IMR-90 (cell line): Measurements from ENCODE around the gene MAPK11. TPM values are rescaled to one million over a fixed set of nuclear protein-coding genes. Genes with fewer than 3 reads are reported as not detected.

Experiments used
- ATAC-seq: fragments of 200-7000 bp; cut with Tn5 transposase; 2 replicates; pipeline ENCODE4 v1.9.1; 2020; ENCODE audit warnings: low read depth, mild to moderate bottlenecking, moderate library complexity
- BruUV-seq: library from RNA; stranded (reverse); fragments of 400-500 nt; replicated peaks from 2 replicates; lab custom pipeline; 2021; lab: Mats Ljungman, UMichigan
- CTCF ChIA-PET: fragments of 300-600 bp; formaldehyde crosslinking; extraction: SDS; loops from one replicate; lab custom pipeline; 2021; ENCODE audit warnings: antibody characterized with exemption; lab: Yijun Ruan, JAX
- POLR2A ChIA-PET: fragments of 300-600 bp; sonication (Branson Sonifier 250); formaldehyde crosslinking; loops from one replicate; lab custom pipeline; 2022; ENCODE audit warnings: antibody characterized with exemption; ENCODE audit not compliant: unreplicated experiment; lab: Charles Lee
- DNase-seq: peaks from one replicate; pipeline ENCODE4 v3.0.0; 2013
- H2AFZ ChIP-seq: replicated peaks from 2 replicates; pipeline ENCODE3; 2013; ENCODE audit warnings: low read length, mild to moderate bottlenecking; ENCODE audit not compliant: poor library complexity
- H2AK5ac ChIP-seq: 2 replicates; pipeline ENCODE4 v1.6.1; 2013; ENCODE audit warnings: low read depth, low read length, inconsistent platforms
- H2AK9ac ChIP-seq: replicated peaks from 2 replicates; pipeline ENCODE3; 2013; ENCODE audit warnings: mild to moderate bottlenecking, low read depth, low read length, moderate library complexity; ENCODE audit not compliant: poor library complexity
- H2BK120ac ChIP-seq: 2 replicates; pipeline ENCODE4 v1.6.1; 2013; ENCODE audit warnings: low read depth, low read length, inconsistent platforms
- H2BK15ac ChIP-seq: 3 replicates; pipeline ENCODE4 v1.6.1; 2013; ENCODE audit warnings: low read depth, low read length, inconsistent platforms
- H2BK20ac ChIP-seq: 2 replicates; pipeline ENCODE4 v1.6.1; 2013; ENCODE audit warnings: low read depth, mild to moderate bottlenecking, inconsistent platforms, low read length, moderate library complexity
- H2BK5ac ChIP-seq: 2 replicates; pipeline ENCODE4 v1.6.1; 2013; ENCODE audit warnings: mild to moderate bottlenecking, low read depth, low read length, inconsistent platforms; ENCODE audit not compliant: poor library complexity, severe bottlenecking
- H3K14ac ChIP-seq: replicated peaks from 2 replicates; pipeline ENCODE4 v1.6.1; 2013; ENCODE audit warnings: low read depth, low read length, inconsistent platforms
- H3K18ac ChIP-seq: 2 replicates; pipeline ENCODE4 v1.6.1; 2013; ENCODE audit warnings: low read depth, low read length, control low read depth
- H3K23ac ChIP-seq: 2 replicates; pipeline ENCODE4 v1.6.1; 2013; ENCODE audit warnings: low read depth, low read length, inconsistent platforms
- H3K27ac ChIP-seq: 2 replicates; pipeline ENCODE4 v1.5.1; 2013; ENCODE audit warnings: mild to moderate bottlenecking, control low read depth, low read length; ENCODE audit not compliant: insufficient read depth
- H3K27me3 ChIP-seq: 2 replicates; pipeline ENCODE4 v1.6.1; 2013; ENCODE audit warnings: low read length; ENCODE audit not compliant: control insufficient read depth, insufficient read depth
- H3K36me3 ChIP-seq: 2 replicates; pipeline ENCODE4 v1.6.1; 2013; ENCODE audit warnings: low read length, mixed read lengths; ENCODE audit not compliant: control insufficient read depth, insufficient read depth
- H3K4ac ChIP-seq: 2 replicates; pipeline ENCODE4 v1.6.1; 2013; ENCODE audit warnings: low read depth, low read length, inconsistent platforms
- H3K4me1 ChIP-seq: 2 replicates; pipeline ENCODE4 v1.6.1; 2013; ENCODE audit warnings: low read length, mixed read lengths; ENCODE audit not compliant: control insufficient read depth, insufficient read depth
- H3K4me2 ChIP-seq: 2 replicates; pipeline ENCODE4 v1.6.1; 2013; ENCODE audit warnings: low read depth, mild to moderate bottlenecking, control low read depth, low read length, moderate library complexity
- H3K4me3 ChIP-seq: 2 replicates; pipeline ENCODE4 v1.5.1; 2013; ENCODE audit warnings: low read depth, mild to moderate bottlenecking, control low read depth, low read length, moderate library complexity; ENCODE audit not compliant: insufficient read depth
- H3K56ac ChIP-seq: 2 replicates; pipeline ENCODE4 v1.6.1; 2013; ENCODE audit warnings: low read length, inconsistent platforms; ENCODE audit not compliant: insufficient read depth; ENCODE audit errors: extremely low read depth
- H3K79me1 ChIP-seq, 2 experiments: 2 replicates each; pipeline ENCODE4 v1.6.1; 2013; ENCODE audit warnings: low read length in 2 of 2, inconsistent platforms in 1 of 2, low read depth in 1 of 2
- H3K9ac ChIP-seq: 2 replicates; pipeline ENCODE4 v1.6.1; 2013; ENCODE audit warnings: low read depth, low read length, control low read depth
- H3K9me1 ChIP-seq: 2 replicates; pipeline ENCODE4 v1.6.1; 2013; ENCODE audit warnings: low read length, inconsistent platforms; ENCODE audit not compliant: insufficient read depth
- H3K9me3 ChIP-seq: 2 replicates; pipeline ENCODE4 v1.6.1; 2013; ENCODE audit warnings: low read length; ENCODE audit not compliant: control insufficient read depth, insufficient read depth
- H4K20me1 ChIP-seq: 2 replicates; pipeline ENCODE4 v1.6.1; 2013; ENCODE audit warnings: low read length, inconsistent platforms; ENCODE audit not compliant: insufficient read depth
- H4K5ac ChIP-seq: 2 replicates; pipeline ENCODE4 v1.6.1; 2013; ENCODE audit warnings: mild to moderate bottlenecking, low read depth, low read length, control low read depth
- H4K8ac ChIP-seq, 2 experiments: 2 replicates each; pipeline ENCODE4 v1.6.1; 2013; ENCODE audit warnings: low read depth in 2 of 2, low read length in 2 of 2, control low read depth in 1 of 2, inconsistent platforms in 1 of 2
- H4K91ac ChIP-seq: 2 replicates; pipeline ENCODE4 v1.6.1; 2013; ENCODE audit warnings: low read depth, low read length, inconsistent platforms; ENCODE audit not compliant: insufficient read depth
- BHLHE40 ChIP-seq: fragments of 150-350 bp; IDR thresholded peaks from 2 replicates; pipeline ENCODE4 v1.6.1; 2016; ENCODE audit warnings: mild to moderate bottlenecking, low read depth, low read length
- CEBPB ChIP-seq: IDR thresholded peaks from 2 replicates; pipeline ENCODE4 v1.6.1; 2012; ENCODE audit warnings: low read depth, low read length, improper control_type of control experiment
- CHD1 ChIP-seq: IDR thresholded peaks from 2 replicates; pipeline ENCODE4 v1.6.1; 2012; ENCODE audit warnings: low read depth, low read length, improper control_type of control experiment
- FOS ChIP-seq: fragments of 150-350 bp; IDR thresholded peaks from 2 replicates; pipeline ENCODE4 v1.6.1; 2016; ENCODE audit warnings: low read depth, low read length
- MAFK ChIP-seq: IDR thresholded peaks from 2 replicates; pipeline ENCODE4 v1.6.1; 2012; ENCODE audit warnings: low read depth, low read length, improper control_type of control experiment
- MAZ ChIP-seq: IDR thresholded peaks from 2 replicates; pipeline ENCODE4 v1.6.1; 2012; ENCODE audit warnings: low read depth, mild to moderate bottlenecking, low read length, improper control_type of control experiment, moderate library complexity, borderline replicate concordance
- MXI1 ChIP-seq: IDR thresholded peaks from 2 replicates; pipeline ENCODE4 v1.6.1; 2012; ENCODE audit warnings: low read depth, mild to moderate bottlenecking, low read length, moderate library complexity, borderline replicate concordance
- NFE2L2 ChIP-seq: fragments of 150-350 bp; IDR thresholded peaks from 2 replicates; pipeline ENCODE4 v1.6.1; 2016; ENCODE audit warnings: low read depth, mild to moderate bottlenecking, low read length
- POLR2A ChIP-seq: IDR thresholded peaks from 2 replicates; pipeline ENCODE4 v1.6.1; 2012; ENCODE audit warnings: mild to moderate bottlenecking, low read depth, low read length
- RAD21 ChIP-seq: IDR thresholded peaks from 2 replicates; pipeline ENCODE4 v1.6.1; 2012; ENCODE audit warnings: low read length, improper control_type of control experiment
- RCOR1 ChIP-seq: IDR thresholded peaks from 2 replicates; pipeline ENCODE4 v1.6.1; 2012; ENCODE audit warnings: mild to moderate bottlenecking, low read length, improper control_type of control experiment; ENCODE audit not compliant: insufficient replicate concordance
- RFX5 ChIP-seq: IDR thresholded peaks from 2 replicates; pipeline ENCODE4 v1.8.0; 2012; ENCODE audit warnings: low read depth, mild to moderate bottlenecking, low read length, moderate library complexity
- WGBS, 2 experiments: methylation state at CpG; one replicate each; pipeline versions ENCODE4 v1.1.5 to v1.1.7; 2013; ENCODE audit warnings: missing lambda C conversion rate in 2 of 2; ENCODE audit not compliant: insufficient read length in 1 of 2; ENCODE audit errors: extremely low coverage in 2 of 2; 5-methylcytosine and 5-hydroxymethylcytosine counted together
- dilution Hi-C: fragments of 300-500 bp; cut with HindIII; formaldehyde crosslinking; loops from one replicate; pipeline ENCODE4 v1.14.3; 2018; ENCODE audit warnings: low sequenced_read_pairs; ENCODE audit not compliant: unreplicated experiment
- in situ Hi-C: fragments of 300-500 bp; cut with MboI; formaldehyde crosslinking; loops from 3 replicates; pipeline ENCODE4 v1.14.3; 2019; ENCODE audit warnings: low sequenced_read_pairs, inconsistent platforms, mixed read lengths
- intact Hi-C: fragments of 100-400 bp; cut with micrococcal nuclease; formaldehyde crosslinking; loops from 2 replicates; pipeline ENCODE4 v1.10.0; 2022
- polyA plus RNA-seq, 3 experiments: library from polyadenylated mRNA; depleted of rRNA; stranded (reverse); fragments of >200 nt; gene quantifications; 2 replicates each; pipeline ENCODE4 v1.2.3, GENCODE V29; 2012; ENCODE audit warnings: low replicate concordance in 1 of 3
- total RNA-seq: library from RNA; depleted of rRNA; stranded (reverse); fragments of >200 nt; gene quantifications from 2 replicates; pipeline ENCODE4 v1.2.3, GENCODE V29; 2012
- TF ChIP-seq, protein P1 (sequence below): fragments of 150-350 bp; IDR thresholded peaks from 2 replicates; pipeline ENCODE4 v1.6.1; 2017; ENCODE audit warnings: mild to moderate bottlenecking, antibody characterized with exemption, low read length, low read depth
- TF ChIP-seq, protein P2 (sequence below): conservative IDR thresholded peaks from 2 replicates; pipeline ENCODE4 v1.5.1; 2012; ENCODE audit warnings: mild to moderate bottlenecking, low read depth, low read length, improper control_type of control experiment
- TF ChIP-seq, protein P3 (sequence below): fragments of 150-350 bp; IDR thresholded peaks from 2 replicates; pipeline ENCODE4 v1.6.1; 2016; ENCODE audit warnings: low read depth, mild to moderate bottlenecking, low read length, moderate library complexity, borderline replicate concordance

Gene MAPK11
- total and polyA plus RNA-seq, 2 of the 4 experiments (the other 2 are of a cell fraction) = 8.1 to 14.4 TPM

DNA sequence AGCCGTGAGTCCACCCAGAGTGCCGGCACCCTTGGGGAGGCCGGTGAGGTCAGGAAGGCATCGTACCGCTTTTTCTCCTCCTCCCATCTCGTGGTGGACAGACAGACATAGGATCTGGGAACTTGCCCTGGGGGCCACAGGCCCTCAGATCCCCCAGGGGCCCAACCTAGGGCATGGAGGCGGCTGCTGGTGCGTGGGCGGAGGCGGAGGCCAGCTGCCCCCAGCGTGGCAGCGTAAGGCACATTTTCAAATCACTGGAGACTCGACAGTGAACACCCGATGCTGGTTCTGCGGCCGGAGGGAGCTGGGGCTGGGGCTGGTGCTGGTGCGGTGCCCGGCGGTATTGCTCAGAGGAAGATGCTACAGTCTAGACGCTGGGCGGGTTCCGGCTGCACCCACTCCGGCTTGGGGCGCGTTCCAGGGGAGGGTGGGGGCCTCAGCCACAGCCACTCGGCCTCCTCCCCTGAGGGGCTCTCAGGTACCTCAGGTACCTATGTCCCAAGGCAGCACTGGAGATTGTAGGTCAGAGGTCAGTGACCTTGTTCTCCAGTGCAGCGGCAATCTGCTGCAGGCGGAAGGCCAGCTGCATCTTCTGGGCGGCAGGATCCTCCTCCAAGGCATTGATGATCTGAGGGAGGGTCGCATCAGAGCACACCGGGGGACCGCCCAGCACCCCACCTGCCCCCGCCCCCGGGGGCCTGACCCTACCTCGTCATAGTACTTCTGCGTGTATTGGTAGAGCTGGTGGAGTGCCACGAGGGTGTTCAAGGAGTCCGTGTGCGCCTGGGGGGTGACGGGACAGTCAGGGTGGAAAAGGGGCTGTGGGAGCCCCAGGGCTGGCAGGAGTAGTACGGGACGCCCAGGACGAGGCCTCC, 5.2 kb upstream of the MAPK11 start:
- H3K9me3 ChIP-seq = no peaks in the 10 kb centered on the region
- H2BK120ac ChIP-seq = no peak overlapping the region
- no peak overlapping the region for H3K14ac ChIP-seq
- no peak overlapping the region for H2BK5ac ChIP-seq
- intact Hi-C loops = no loop called here
- peaks cover 11% of the 10 kb centered on the region for H3K4me1 ChIP-seq
- in situ Hi-C loops = loop anchor here (10.0 kb wide), 1 partner anchor 49 kb away; the partner anchor contains the start of gene DENND6B
- no peak overlapping the region for H3K4me2 ChIP-seq
- CTCF ChIA-PET = no interaction called here
- H3K4me3 ChIP-seq = no peak overlapping the region
- no peak overlapping the region for H2BK15ac ChIP-seq
- BruUV-seq = TSS peak; percentile 96
- H2AFZ ChIP-seq = no peak overlapping the region
- no peak overlapping the region for H3K27ac ChIP-seq
- no peaks in the 10 kb centered on the region for H3K27me3 ChIP-seq
- H4K8ac ChIP-seq = no peak overlapping the region
- H3K9me1 ChIP-seq = no peaks in the 10 kb centered on the region
- no peak overlapping the region for H3K56ac ChIP-seq
- no peak overlapping the region for H3K9ac ChIP-seq
- H2BK20ac ChIP-seq = no peak overlapping the region
- POLR2A ChIA-PET = no interaction called here
- no peak overlapping the region for H2AK5ac ChIP-seq
- H2AK9ac ChIP-seq = no peak overlapping the region
- no peak overlapping the region for H3K18ac ChIP-seq
- no peak overlapping the region for H4K5ac ChIP-seq
- peaks cover 0 to 22% of the 10 kb centered on the region in 2 experiments; a peak in 1 of 4 replicates for H3K79me1 ChIP-seq
- peaks cover 56% of the 10 kb centered on the region for H4K20me1 ChIP-seq
- WGBS, 2 experiments = 94% methylated on average over 22 of the region's 43 CpGs; no CpG with 5 or more reads in 1 of the 2 experiments
- no peak overlapping the region for H3K23ac ChIP-seq
- H4K91ac ChIP-seq = no peak overlapping the region
- H3K4ac ChIP-seq = no peak overlapping the region
- dilution Hi-C loops = no loop called here
- peaks cover 62% of the 10 kb centered on the region for H3K36me3 ChIP-seq
- DNase-seq (no peak), ATAC-seq (no peak)
- TF ChIP-seq POLR2A (no peak), CHD1 (no peak), RAD21 (no peak), MXI1 (no peak), CEBPB (no peak), NFE2L2 (no peak), FOS (no peak), MAZ (no peak), RFX5 (no peak), MAFK (no peak), RCOR1 (no peak), BHLHE40 (no peak)
- TF ChIP-seq, protein P1, sequence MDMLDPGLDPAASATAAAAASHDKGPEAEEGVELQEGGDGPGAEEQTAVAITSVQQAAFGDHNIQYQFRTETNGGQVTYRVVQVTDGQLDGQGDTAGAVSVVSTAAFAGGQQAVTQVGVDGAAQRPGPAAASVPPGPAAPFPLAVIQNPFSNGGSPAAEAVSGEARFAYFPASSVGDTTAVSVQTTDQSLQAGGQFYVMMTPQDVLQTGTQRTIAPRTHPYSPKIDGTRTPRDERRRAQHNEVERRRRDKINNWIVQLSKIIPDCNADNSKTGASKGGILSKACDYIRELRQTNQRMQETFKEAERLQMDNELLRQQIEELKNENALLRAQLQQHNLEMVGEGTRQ = no peak
- TF ChIP-seq, protein P2, sequence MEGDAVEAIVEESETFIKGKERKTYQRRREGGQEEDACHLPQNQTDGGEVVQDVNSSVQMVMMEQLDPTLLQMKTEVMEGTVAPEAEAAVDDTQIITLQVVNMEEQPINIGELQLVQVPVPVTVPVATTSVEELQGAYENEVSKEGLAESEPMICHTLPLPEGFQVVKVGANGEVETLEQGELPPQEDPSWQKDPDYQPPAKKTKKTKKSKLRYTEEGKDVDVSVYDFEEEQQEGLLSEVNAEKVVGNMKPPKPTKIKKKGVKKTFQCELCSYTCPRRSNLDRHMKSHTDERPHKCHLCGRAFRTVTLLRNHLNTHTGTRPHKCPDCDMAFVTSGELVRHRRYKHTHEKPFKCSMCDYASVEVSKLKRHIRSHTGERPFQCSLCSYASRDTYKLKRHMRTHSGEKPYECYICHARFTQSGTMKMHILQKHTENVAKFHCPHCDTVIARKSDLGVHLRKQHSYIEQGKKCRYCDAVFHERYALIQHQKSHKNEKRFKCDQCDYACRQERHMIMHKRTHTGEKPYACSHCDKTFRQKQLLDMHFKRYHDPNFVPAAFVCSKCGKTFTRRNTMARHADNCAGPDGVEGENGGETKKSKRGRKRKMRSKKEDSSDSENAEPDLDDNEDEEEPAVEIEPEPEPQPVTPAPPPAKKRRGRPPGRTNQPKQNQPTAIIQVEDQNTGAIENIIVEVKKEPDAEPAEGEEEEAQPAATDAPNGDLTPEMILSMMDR = no peak
- TF ChIP-seq, protein P3, sequence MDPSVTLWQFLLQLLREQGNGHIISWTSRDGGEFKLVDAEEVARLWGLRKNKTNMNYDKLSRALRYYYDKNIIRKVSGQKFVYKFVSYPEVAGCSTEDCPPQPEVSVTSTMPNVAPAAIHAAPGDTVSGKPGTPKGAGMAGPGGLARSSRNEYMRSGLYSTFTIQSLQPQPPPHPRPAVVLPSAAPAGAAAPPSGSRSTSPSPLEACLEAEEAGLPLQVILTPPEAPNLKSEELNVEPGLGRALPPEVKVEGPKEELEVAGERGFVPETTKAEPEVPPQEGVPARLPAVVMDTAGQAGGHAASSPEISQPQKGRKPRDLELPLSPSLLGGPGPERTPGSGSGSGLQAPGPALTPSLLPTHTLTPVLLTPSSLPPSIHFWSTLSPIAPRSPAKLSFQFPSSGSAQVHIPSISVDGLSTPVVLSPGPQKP = no peak
